Keratinocyte (primary cell): ENCODE results near the gene GLT1D1. TPM values are rescaled to one million over a fixed set of nuclear protein-coding genes. Genes with fewer than 3 reads are reported as not detected.

Source experiments
- DNase-seq: peaks from one replicate; pipeline ENCODE4 v3.0.0-alpha.2; 2011; ENCODE audit warnings: low read depth, missing footprints, low spot score
- FAIRE-seq: peaks from 2 replicates; lab custom pipeline; 2011; peaks lifted over from hg19 to GRCh38; lab: Jason Lieb, UNC
- H2AFZ ChIP-seq: 2 replicates; pipeline ENCODE4 v1.6.0; 2012; ENCODE audit warnings: low read length, control low read depth, inconsistent platforms; ENCODE audit not compliant: control insufficient read depth
- H3K27ac ChIP-seq: 2 replicates; pipeline ENCODE4 v1.5.1; 2011; ENCODE audit warnings: low read length; ENCODE audit not compliant: control insufficient read depth, insufficient read depth
- H3K27me3 ChIP-seq: 3 replicates; pipeline ENCODE4 v1.6.0; 2011; ENCODE audit warnings: low read length; ENCODE audit not compliant: control insufficient read depth, insufficient read depth; ENCODE audit errors: extremely low read depth
- H3K36me3 ChIP-seq, 2 experiments: 2 replicates in 1 of 2; 3 replicates in 1 of 2; pipeline ENCODE4 v1.5.1; 2011; ENCODE audit warnings: low read length in 2 of 2, mild to moderate bottlenecking in 1 of 2; ENCODE audit not compliant: control insufficient read depth in 2 of 2, insufficient read depth in 2 of 2; ENCODE audit errors: extremely low read depth in 1 of 2
- H3K4me1 ChIP-seq: 3 replicates; pipeline ENCODE4 v1.5.1; 2011; ENCODE audit warnings: low read length; ENCODE audit not compliant: control insufficient read depth, insufficient read depth; ENCODE audit errors: extremely low read depth
- H3K4me2 ChIP-seq: 3 replicates; pipeline ENCODE4 v1.6.0; 2011; ENCODE audit warnings: low read depth, low read length; ENCODE audit not compliant: control insufficient read depth, insufficient read depth; ENCODE audit errors: extremely low read depth
- H3K4me3 ChIP-seq, 3 experiments: fragments of 200-600 bp in 1 of 3; sonication (generic) in 1 of 3; 2 replicates in 2 of 3; 3 replicates in 1 of 3; pipeline ENCODE4 v1.5.1; 2011 to 2016; ENCODE audit warnings: low read length in 3 of 3, mild to moderate bottlenecking in 3 of 3, control low read depth in 2 of 3, inconsistent platforms in 1 of 3, low read depth in 1 of 3, mixed read lengths in 1 of 3, mixed run types in 1 of 3, moderate library complexity in 1 of 3; ENCODE audit not compliant: control insufficient read depth in 2 of 3, insufficient read depth in 2 of 3; ENCODE audit errors: extremely low read depth in 1 of 3
- H3K79me2 ChIP-seq: 2 replicates; pipeline ENCODE4 v1.6.0; 2012; ENCODE audit warnings: low read length; ENCODE audit not compliant: control insufficient read depth, insufficient read depth
- H3K9ac ChIP-seq: 3 replicates; pipeline ENCODE4 v1.6.0; 2011; ENCODE audit warnings: low read length; ENCODE audit not compliant: control insufficient read depth, insufficient read depth; ENCODE audit errors: extremely low read depth
- H3K9me1 ChIP-seq: 3 replicates; pipeline ENCODE4 v1.6.0; 2011; ENCODE audit warnings: low read length; ENCODE audit not compliant: control insufficient read depth, insufficient read depth; ENCODE audit errors: extremely low read depth
- H3K9me3 ChIP-seq: 2 replicates; pipeline ENCODE4 v1.5.1; 2012; ENCODE audit warnings: low read depth, low read length; ENCODE audit not compliant: control insufficient read depth
- H4K20me1 ChIP-seq: 3 replicates; pipeline ENCODE4 v1.6.0; 2011; ENCODE audit warnings: low read length; ENCODE audit not compliant: control insufficient read depth, insufficient read depth; ENCODE audit errors: extremely low read depth
- EZH2 ChIP-seq: IDR thresholded peaks from one replicate; pipeline ENCODE4 v1.6.1; 2012; ENCODE audit warnings: inconsistent platforms, mild to moderate bottlenecking, low read length, moderate library complexity
- dilution Hi-C: fragments of 300-500 bp; cut with MboI; formaldehyde crosslinking; loops from one replicate; pipeline ENCODE4 v1.7.0; 2020; ENCODE audit warnings: low sequenced_read_pairs; ENCODE audit not compliant: extremely low pct_ligation_motif_present
- polyA plus RNA-seq, 5 experiments: library from polyadenylated mRNA; depleted of rRNA in 3 of 5; stranded (reverse) in 3 of 5; stranded (forward) in 1 of 5; unstranded in 1 of 5; fragments of >200 nt; gene quantifications; 1 replicate in 1 of 5; 2 replicates in 3 of 5; 3 replicates in 1 of 5; pipeline versions ENCODE4 v1.2.1 to v1.2.3, GENCODE V29; 2011 to 2012; ENCODE audit warnings: missing spikeins in 2 of 5, low read depth in 1 of 5, low replicate concordance in 1 of 5
- TF ChIP-seq, protein P1 (sequence below), 3 experiments: IDR thresholded peaks in 1 of 3; conservative IDR thresholded peaks in 1 of 3; optimal IDR thresholded peaks in 1 of 3; 2 replicates in 2 of 3; 3 replicates in 1 of 3; pipeline versions ENCODE3 to v1.5.1; 2011; ENCODE audit warnings: low read length in 3 of 3, mild to moderate bottlenecking in 3 of 3, moderate library complexity in 2 of 3, control low read depth in 1 of 3, inconsistent platforms in 1 of 3; ENCODE audit not compliant: insufficient read depth in 2 of 3; ENCODE audit errors: extremely low read depth in 1 of 3

The GLT1D1 gene
- polyA plus RNA-seq, 1 donor (not counting 4 experiments of a cell fraction or from before 2014, with no cell fraction given), result not detected

DNA sequence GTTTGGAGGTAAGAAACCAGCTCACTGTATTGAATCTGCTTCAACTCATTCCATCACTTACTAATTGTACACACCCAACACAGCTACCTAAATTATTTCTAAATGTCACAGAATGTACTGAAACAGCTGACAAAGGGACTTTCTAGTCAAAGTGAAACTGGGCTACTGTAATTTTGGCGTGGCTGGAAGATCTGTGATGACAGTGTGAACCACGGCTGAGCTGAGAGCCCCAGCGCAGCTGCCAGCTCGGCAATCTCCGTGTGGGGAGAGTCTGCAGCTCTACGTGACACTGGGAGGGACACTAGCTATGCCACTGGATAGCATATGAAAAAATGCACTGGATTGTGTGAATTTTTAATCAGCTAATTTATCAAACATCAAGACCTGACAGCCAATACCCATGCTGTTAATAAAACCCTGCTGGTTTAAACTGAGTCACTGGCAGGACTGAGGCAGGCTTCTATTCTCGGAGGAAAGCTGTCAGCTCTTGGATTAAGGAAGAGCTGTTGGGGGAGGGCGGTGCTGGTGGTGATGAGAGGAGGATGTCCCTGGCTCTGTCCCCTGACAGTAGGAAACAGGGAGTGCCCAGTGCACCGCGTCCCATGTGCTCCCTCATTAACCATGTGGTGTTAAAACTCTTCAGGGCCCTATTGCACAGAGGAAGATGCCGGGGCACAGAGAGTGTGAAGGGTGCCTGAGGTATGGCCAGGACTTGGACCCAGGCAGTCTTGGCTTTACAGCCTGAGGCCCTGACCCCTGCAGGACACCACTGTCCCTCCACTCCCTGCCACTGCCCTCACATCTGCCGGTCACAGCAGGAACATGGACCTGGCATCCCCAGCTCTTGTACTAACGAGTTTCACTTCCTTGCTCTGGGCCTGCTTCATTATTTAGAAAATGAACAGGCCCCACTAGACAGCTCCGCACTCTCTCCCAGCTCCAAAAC is 42.8 kb upstream of the GLT1D1 start:
- TF ChIP-seq, protein P1, sequence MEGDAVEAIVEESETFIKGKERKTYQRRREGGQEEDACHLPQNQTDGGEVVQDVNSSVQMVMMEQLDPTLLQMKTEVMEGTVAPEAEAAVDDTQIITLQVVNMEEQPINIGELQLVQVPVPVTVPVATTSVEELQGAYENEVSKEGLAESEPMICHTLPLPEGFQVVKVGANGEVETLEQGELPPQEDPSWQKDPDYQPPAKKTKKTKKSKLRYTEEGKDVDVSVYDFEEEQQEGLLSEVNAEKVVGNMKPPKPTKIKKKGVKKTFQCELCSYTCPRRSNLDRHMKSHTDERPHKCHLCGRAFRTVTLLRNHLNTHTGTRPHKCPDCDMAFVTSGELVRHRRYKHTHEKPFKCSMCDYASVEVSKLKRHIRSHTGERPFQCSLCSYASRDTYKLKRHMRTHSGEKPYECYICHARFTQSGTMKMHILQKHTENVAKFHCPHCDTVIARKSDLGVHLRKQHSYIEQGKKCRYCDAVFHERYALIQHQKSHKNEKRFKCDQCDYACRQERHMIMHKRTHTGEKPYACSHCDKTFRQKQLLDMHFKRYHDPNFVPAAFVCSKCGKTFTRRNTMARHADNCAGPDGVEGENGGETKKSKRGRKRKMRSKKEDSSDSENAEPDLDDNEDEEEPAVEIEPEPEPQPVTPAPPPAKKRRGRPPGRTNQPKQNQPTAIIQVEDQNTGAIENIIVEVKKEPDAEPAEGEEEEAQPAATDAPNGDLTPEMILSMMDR (optimal IDR thresholded peaks at IDR 0.05 in 1 of 3, IDR thresholded peaks at IDR 0.05 in 1 of 3, conservative IDR thresholded peaks at IDR 0.05 in 1 of 3; ENCODE audit: extremely low read depth in 1 of 3, insufficient read depth in 2 of 3, low read length in 3 of 3), result no peak
- no peak for TF ChIP-seq EZH2
- peaks cover 24 to 25% of the 10 kb centered on the region in 2 experiments for H3K36me3 ChIP-seq
- H2AFZ ChIP-seq, result no peak overlapping the region
- peaks cover 4% of the 10 kb centered on the region for H4K20me1 ChIP-seq
- H3K4me1 ChIP-seq, result no peaks in the 10 kb centered on the region
- H3K4me2 ChIP-seq, result no peak overlapping the region
- H3K4me3 ChIP-seq, result no peak overlapping the region
- dilution Hi-C loops, result no loop called here
- no peak overlapping the region for H3K27ac ChIP-seq
- H3K27me3 ChIP-seq, result no peaks in the 10 kb centered on the region
- peaks cover 73% of the 10 kb centered on the region for H3K79me2 ChIP-seq
- DNase-seq (no peak), FAIRE-seq (no peak)
- no peaks in the 10 kb centered on the region for H3K9me1 ChIP-seq
- H3K9me3 ChIP-seq, result no peaks in the 10 kb centered on the region
- H3K9ac ChIP-seq, result no peak overlapping the region

- H3K27me3 ChIP-seq, result no peaks in the 10 kb centered on the region
- H3K36me3 ChIP-seq, result peaks cover 21 to 25% of the 10 kb centered on the region in 2 experiments
- no peaks in the 10 kb centered on the region for H3K9me1 ChIP-seq
- TF ChIP-seq, protein P1 (optimal IDR thresholded peaks at IDR 0.05 in 1 of 3, IDR thresholded peaks at IDR 0.05 in 1 of 3, conservative IDR thresholded peaks at IDR 0.05 in 1 of 3; ENCODE audit: extremely low read depth in 1 of 3, insufficient read depth in 2 of 3, low read length in 3 of 3), result no peak
- TF ChIP-seq EZH2, result no peak
- H3K27ac ChIP-seq, result no peak overlapping the region
- no peak overlapping the region for H3K9ac ChIP-seq
- FAIRE-seq (no peak), DNase-seq (no peak)
- dilution Hi-C loops, result no loop called here
- no peak overlapping the region for H2AFZ ChIP-seq
- H3K4me3 ChIP-seq, result no peak overlapping the region
- no peaks in the 10 kb centered on the region for H3K9me3 ChIP-seq
- H3K4me1 ChIP-seq, result no peaks in the 10 kb centered on the region
- H3K79me2 ChIP-seq, result peaks cover 81% of the 10 kb centered on the region
- H3K4me2 ChIP-seq, result no peak overlapping the region
- H4K20me1 ChIP-seq, result peaks cover 4% of the 10 kb centered on the region
Measured at GRCh38 chr12:128811806-128812205, 41.5 kb upstream of the GLT1D1 start.
